Activated CD4-positive, alpha-beta T cell treated with anti-CD3 and anti-CD28 coated beads, Interleukin-2, amount 50 U/mL, for 1 hour (primary cell): ENCODE data around the gene ACADS.

ENCODE experiments used
- DNase-seq: peaks from one replicate; pipeline ENCODE4 v3.0.0-alpha.2; 2020

The ACADS gene

GRCh38 chr12:120758798-120759590 lies 33.4 kb downstream of the ACADS start:
- no peak for DNase-seq

GRCh38 chr12:120759591-120760348 lies 34.1 kb downstream of the ACADS start:
- DNase-seq, result no peak

GRCh38 chr12:120760349-120761254 lies 35.0 kb downstream of the ACADS start:
- DNase-seq, result peak; percentile 18

GRCh38 chr12:120761519-120761934 lies 35.9 kb downstream of the ACADS start:
- no peak for DNase-seq

DNA sequence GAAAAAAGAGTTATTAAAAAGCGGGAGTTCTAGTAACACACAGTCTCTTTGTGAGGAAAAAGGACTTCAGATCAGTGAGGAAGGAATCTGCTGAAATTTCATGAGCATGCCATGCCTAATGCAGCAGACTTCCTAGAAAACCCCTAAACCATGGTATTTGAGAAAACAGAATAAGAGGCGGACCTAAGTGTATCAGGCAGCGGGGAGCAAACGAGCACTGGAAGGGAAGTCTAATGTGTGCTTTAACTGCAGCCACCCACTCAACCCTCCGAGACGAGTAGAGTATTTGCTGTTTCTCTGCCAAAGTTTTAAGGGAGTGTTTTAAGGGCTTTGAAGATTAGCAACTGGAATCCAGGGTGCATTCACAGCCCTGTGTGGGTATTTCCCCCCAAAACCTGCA lies 36.5 kb downstream of the ACADS start:
- no peak for DNase-seq

- no peak for DNase-seq
Measured at GRCh38 chr12:120763250-120763649, 37.6 kb downstream of the ACADS start.

GRCh38 chr12:120764816-120765215 lies 39.2 kb downstream of the ACADS start:
- no peak for DNase-seq

DNA sequence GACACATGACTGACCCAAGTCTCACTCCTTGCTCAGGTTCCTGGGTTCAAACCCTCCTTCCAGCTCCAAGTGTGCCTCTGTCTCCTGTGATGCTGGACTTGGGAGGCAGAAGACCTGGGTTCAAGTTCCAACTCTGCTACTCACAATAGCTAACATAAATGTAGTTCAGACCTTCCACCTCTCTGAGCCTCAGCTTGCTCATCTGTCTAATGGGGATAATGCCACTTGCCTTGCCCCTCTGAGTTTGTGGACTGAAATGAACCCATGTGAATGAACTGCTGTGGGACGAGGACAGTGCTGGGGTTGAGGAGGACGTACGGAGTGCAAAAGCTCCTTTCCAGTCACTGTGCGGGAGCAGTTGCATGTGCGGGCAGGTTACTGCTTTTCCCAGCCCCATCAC lies 40.9 kb downstream of the ACADS start:
- no peak for DNase-seq

- no peak for DNase-seq
Measured at GRCh38 chr12:120767071-120768024, 41.7 kb downstream of the ACADS start.

- no peak for DNase-seq
Measured at GRCh38 chr12:120771097-120771496, 45.5 kb downstream of the ACADS start.

DNA sequence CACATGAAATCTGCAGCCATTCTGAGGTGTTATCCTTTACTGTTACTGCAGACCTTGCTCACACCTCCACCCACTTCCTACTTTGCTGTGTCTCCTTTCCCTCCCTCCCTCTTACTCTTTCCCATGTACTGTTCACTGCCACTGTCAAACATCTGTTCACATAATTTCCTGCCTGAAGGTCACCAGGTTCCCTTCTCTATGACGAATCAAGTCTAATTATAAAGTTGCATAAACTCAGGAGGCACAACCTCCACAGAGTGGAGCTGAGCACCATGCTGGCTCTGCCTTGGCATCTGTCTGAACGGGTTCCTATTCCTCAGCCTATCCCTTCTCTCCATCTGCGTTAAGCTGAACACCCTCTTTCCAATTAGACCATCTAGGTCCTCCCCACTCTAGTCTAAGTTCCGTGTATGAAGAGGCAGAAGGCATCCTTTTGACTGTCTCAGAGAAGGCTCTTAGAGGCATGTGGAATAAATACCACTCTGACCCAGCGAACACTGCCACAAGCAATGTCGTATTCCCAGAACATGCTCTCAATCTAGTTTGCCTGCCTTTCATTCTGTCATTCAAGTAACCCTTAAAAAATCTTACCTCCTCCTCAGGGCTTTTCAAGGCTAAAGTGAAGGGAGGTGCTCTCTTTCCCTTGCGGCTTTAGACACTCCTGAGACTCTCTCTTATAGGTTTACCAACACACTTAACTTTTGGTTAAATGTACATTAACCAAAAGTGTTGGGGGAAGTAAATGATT lies 48.7 kb downstream of the ACADS start:
- no peak for DNase-seq

DNA sequence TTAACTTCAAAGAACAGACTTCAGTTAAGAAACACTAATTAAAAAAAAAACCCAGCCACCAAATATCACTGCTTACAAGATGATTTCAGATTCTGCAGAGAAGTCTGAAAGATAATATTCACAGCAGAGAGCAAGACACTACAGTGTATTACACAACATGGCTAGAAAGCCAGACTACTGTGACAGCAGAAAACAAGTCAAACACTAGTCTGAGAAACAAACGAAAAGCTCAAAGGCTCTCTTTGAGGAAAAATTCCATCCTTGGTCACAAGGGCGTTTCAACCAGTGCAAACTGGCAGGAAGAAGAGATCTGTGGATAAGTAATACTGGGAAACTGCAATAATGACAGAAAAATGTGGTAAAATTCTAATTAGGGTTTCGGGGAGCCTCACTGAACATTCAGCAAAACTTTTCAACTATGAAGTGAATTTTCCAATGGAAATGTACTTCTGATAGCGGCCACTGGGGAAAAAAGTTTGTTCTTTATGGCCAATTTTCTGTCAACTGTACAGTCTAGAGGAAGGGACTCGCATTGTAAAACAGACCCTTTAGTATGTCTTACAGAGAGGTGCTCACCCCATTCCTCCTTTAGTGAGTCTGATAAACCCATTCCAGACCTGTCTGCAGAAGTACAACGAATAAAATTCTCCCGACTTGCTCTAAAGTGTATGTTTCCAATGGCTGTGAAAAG lies 50.4 kb downstream of the ACADS start:
- DNase-seq, result no peak

GRCh38 chr12:120783197-120783596 lies 57.6 kb downstream of the ACADS start:
- no peak for DNase-seq

GRCh38 chr12:120784804-120785203 lies 59.2 kb downstream of the ACADS start:
- DNase-seq, result no peak

DNA sequence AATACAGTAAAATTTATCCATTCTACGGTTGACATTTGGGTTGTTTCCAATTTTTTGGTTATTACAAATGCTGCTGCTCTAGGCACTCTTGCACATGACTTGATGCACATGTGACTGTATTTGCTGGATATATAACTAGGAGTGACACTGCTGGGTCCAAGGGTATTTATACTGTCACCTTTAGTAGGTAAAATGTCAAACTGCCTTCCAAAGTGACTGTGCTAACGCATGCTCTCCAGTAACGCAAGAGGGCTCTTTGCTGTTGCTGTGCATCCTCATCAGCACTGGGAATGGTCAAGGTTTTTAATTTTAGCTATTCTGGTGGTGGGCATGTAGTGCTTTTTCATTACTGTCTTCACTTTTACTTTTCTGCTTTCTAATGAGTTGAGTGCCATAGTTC lies 62.3 kb downstream of the ACADS start:
- DNase-seq, result no peak
